Glomerular visceral epithelial cell (primary cell): Measurements from ENCODE around the gene LDLRAD3.

Experiments
- DNase-seq: peaks from one replicate; pipeline ENCODE4 v3.0.0-alpha.2; 2016; ENCODE audit errors: extremely low spot score

LDLRAD3 gene

GRCh38 chr11:35927682-35928081 lies 16.2 kb upstream of the LDLRAD3 start:
- no peak for DNase-seq

DNA sequence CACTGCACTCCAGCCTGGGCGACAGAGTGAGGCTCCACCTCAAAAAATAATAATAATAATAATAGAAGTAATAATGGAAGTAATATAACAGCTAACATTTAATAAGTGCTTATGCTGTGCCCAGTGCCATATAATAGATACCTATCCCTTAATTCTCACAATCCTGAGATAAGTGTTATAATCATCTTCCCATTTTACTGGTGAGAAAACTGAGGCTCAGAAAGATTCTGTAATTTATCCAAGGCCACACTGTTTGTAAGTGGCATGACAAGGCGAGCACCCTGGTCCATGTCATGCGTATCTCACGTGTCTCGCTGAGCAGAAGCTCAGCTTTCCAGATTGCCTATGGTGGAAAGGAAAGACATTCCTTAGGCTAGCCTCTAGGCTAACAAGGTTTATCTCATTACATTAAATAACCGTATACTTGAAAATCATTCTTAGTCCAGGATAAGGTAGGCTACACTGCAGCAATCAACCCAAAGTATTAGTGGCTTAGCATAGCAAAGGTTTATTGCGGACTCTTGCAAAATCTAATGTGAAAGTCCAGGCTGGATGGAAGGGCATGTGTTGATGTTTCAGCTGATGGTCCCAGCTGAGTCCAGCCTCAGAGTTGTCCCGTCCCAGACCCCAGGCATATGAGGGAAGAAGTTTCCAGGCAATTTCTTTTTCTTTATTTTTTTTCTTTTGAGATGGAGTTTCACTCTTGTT lies 15.0 kb upstream of the LDLRAD3 start:
- DNase-seq: no peak

- no peak for DNase-seq
These were observed 13.4 kb upstream of the LDLRAD3 start for GRCh38 chr11:35930466-35930865.

- no peak for DNase-seq
These were observed 11.7 kb upstream of the LDLRAD3 start for GRCh38 chr11:35932121-35932520.

GRCh38 chr11:35932681-35933319 lies 11.1 kb upstream of the LDLRAD3 start:
- no peak for DNase-seq

DNA sequence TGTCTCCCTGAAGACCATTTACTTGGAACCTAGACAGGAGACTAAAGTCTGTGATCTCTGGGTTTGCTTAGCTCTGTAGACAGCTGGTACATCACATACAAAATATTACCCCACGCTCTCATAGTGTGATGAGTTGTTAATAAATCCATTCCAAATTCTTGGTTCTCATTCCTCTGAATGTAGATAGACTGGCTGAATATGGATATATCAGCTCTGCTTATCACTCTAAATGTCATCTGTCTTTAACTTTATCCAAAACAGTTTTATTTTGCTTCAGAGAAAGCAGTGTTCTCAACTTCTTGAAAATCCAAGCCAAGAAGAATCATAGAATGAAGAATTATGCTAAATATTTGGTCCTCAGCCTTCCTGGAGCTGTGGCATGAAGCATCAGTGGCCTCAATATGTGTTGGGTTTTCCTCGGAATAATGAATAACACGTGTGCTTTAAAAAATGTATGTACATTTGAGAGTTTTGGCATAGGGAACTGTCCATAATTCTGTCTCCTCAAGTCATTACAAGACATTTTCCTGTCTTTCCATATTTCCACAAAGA lies 10.5 kb upstream of the LDLRAD3 start:
- DNase-seq: no peak

- no peak for DNase-seq
These were observed 9.6 kb upstream of the LDLRAD3 start for GRCh38 chr11:35934271-35934670.

GRCh38 chr11:35934981-35935380 lies 8.9 kb upstream of the LDLRAD3 start:
- no peak for DNase-seq

DNA sequence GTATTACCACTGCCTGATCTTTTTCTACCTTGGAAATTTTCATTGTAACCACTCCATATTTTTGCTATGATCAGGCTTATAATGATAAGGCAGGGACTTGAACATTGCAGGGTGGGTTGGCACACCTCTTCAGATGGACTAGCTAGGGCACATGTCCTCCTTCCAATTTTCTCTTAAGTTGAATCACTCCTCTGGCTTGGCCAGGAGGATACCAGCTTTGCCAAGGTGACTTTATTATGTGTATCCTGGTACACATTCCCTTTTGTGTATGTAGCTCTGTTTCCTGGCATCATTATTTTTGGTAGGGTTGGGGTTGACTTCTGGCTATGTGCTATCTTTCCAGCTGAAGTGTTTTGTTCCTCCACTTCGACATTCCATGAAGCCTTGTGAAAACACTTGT lies 8.5 kb upstream of the LDLRAD3 start:
- DNase-seq: no peak

DNA sequence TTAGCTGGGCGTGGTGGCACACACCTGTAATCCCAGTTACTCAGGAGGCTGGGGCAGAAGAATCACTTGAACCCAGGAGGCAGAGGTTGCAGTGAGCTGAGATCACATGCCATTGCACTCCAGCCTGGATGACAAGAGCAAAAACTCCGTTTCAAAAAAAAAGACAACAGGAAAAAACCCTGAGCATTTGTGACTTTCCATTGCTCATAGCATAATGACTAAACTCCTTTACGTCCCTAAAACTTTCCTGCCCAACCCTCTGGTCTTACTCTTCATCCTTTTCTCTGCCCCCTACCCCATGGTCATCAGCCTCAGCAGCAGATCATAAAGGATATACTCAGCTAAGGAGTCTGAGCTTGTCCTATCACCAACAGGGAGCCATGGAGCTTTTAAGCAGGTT lies 6.8 kb upstream of the LDLRAD3 start:
- DNase-seq: no peak

DNA sequence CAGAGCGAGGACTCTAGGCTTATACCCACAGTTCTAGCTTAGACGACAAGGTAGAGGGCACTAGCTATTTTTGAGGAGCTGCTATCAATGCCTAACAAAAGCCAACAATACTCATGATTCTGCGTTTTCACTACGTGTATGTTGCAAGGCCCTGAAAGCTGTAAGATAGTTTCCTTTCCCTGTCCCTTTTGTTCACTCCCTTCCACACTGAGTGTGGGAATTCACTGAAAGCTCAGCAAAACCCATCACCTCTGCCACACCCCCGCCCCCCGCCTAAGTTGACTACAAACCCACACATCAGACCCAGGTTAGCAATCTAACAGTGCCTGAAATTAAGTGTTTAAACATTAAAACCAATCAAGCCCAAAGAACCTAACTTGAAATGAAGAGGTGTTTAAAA lies 6.2 kb upstream of the LDLRAD3 start:
- DNase-seq: no peak

GRCh38 chr11:35938231-35938630 lies 5.6 kb upstream of the LDLRAD3 start:
- no peak for DNase-seq

DNA sequence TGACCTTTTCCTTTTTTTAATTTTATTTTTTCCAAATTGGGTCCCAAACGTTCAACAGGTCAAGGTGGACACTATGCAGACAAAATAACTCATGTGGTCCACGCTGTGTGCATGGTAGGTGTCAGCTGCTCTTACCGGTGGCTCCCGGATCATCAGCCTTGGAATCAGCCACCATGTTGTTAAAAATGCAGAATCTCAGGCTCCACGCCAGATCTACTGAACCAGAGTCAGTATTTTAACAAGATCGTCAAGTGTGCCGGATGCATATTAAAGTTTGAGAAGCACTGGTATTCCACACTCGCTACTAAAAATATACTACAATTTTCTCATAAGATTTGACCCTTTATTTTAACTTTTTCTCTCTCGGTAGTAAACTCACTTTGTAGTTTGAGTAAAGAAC lies 553 bp upstream of the LDLRAD3 start:
- DNase-seq: no peak

GRCh38 chr11:35944503-35945136 lies 758 bp downstream of the LDLRAD3 start:
- DNase-seq: no peak

- DNase-seq: no peak
These were observed 1.3 kb downstream of the LDLRAD3 start for GRCh38 chr11:35945137-35945518.

GRCh38 chr11:35946766-35947165 lies 2.9 kb downstream of the LDLRAD3 start:
- no peak for DNase-seq

GRCh38 chr11:35947437-35947836 lies 3.6 kb downstream of the LDLRAD3 start:
- DNase-seq: no peak

DNA sequence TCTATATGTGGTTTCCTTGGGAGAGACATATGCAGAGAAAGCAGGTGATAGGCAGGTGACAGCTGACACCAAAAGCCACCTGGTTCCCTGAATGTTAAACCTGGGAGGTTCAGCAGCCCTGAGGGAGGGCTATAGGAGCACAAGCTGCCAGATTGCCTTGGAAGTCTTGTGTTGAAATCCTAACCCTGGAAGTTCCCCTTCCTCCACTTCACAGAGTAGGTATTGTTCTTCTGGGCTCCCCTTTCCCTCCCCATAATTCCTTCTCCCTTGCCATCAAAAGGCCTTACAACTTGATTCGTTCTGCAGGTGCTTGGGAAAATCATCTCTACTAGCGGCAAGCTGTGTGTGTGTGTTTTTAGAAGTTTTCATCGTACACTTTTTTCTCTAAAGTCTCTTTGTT lies 5.4 kb downstream of the LDLRAD3 start:
- DNase-seq: no peak

DNA sequence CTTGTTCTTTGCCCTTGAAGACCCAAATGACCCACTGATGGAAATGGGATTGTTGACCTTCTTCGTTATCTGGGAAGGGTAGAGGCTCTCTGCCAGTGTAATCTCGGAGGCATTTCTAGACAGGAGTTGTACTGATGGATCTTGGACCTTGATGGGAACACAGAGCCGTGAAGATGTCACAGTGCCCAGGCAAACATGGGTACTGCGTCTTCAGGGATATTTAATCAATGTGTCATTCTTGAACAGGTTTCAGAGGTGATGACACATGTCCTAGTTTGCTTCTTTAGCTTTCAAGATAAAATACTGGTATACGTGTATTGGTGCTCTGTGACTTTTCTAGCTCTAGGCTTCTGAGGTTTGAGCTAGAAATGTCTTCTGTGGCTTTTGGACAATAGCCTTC lies 6.2 kb downstream of the LDLRAD3 start:
- no peak for DNase-seq

DNA sequence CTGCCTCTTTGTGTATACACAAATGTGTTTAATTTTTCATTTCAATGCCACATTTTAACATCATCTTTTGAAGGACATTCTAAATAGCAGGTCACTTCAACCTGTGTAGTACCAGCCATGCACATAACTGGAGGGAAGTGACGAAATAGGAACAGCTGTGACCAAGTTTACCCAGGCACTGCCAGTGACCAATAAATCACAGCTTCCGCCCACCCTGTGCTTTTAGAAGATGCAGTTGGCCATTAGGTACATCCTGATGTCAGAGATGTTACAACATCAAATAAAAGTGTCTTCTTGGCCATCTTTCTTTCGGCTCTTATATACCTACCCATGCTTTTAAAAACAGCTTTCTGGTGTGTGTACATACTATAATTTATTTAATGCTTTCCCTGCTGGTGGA lies 7.8 kb downstream of the LDLRAD3 start:
- DNase-seq: no peak

DNA sequence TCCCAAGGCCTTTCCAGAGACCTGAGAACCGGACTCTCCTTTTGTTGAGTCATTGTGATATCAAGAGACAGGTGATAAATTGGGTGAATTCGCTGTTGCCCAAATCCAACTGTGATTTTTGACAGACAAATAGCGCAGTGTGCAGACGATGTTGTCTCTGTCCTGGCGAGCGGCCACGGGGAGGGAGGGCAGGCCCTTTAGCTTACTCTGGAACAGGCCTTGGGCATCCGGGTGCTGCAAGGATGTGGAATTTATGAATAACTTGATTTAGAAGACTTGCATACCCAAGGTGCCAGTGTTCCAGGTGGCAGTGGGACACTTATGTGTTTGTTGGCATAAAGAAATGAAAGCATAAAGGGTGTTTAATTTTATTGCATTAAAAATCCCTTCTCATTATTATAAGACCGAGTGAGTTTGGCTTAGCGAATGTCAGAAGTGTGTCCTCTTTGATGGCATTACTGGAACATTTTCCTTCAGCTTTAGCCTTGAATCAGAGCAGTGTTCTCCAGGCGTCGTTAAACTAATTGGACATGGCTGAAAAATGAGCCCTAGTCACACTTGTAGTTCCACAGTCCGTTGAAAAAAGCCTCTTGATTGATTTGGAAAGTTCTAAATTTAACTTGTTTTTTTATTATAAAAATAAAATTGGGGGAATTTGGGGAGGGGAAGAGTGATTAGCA lies 9.4 kb downstream of the LDLRAD3 start:
- no peak for DNase-seq

GRCh38 chr11:35954205-35954604 lies 10.3 kb downstream of the LDLRAD3 start:
- no peak for DNase-seq
